DOHH2 (cell line): ENCODE results near the gene MACIR.

ENCODE experiments used
- H3F3A ChIP-seq: fragments of 200-600 bp; sonication (generic), shearing (Covaris generic); 2 replicates; pipeline ENCODE4 v1.6.0; 2016; ENCODE audit warnings: antibody characterized with exemption, mild to moderate bottlenecking; ENCODE audit not compliant: control insufficient read depth, insufficient read depth
- H3K27ac ChIP-seq: fragments of 200-600 bp; sonication (generic); 2 replicates; pipeline ENCODE4 v1.5.1; 2014; ENCODE audit warnings: low read depth, mild to moderate bottlenecking, low read length, moderate library complexity
- H3K27me3 ChIP-seq: fragments of 200-600 bp; sonication (generic); 2 replicates; pipeline ENCODE4 v1.6.1; 2014; ENCODE audit warnings: mild to moderate bottlenecking, low read length, mixed read lengths; ENCODE audit not compliant: control insufficient read depth
- H3K36me3 ChIP-seq: fragments of 200-600 bp; sonication (generic); 2 replicates; pipeline ENCODE4 v1.6.1; 2014; ENCODE audit warnings: mild to moderate bottlenecking, low read length, moderate library complexity, mixed read lengths; ENCODE audit not compliant: control insufficient read depth
- H3K4me1 ChIP-seq: fragments of 200-600 bp; sonication (generic); 2 replicates; pipeline ENCODE4 v1.6.1; 2014; ENCODE audit warnings: mild to moderate bottlenecking, low read length, mixed read lengths; ENCODE audit not compliant: control insufficient read depth
- H3K4me2 ChIP-seq: fragments of 200-600 bp; sonication (generic); 2 replicates; pipeline ENCODE4 v1.6.0; 2014; ENCODE audit warnings: mild to moderate bottlenecking, low read length, moderate library complexity
- H3K4me3 ChIP-seq: fragments of 200-600 bp; sonication (generic); 2 replicates; pipeline ENCODE4 v1.5.1; 2014; ENCODE audit warnings: mild to moderate bottlenecking, low read length, mixed read lengths
- H3K79me2 ChIP-seq: fragments of 200-600 bp; sonication (generic); 2 replicates; pipeline ENCODE4 v1.6.1; 2014; ENCODE audit warnings: mild to moderate bottlenecking, low read length, mixed read lengths; ENCODE audit not compliant: control insufficient read depth
- H3K9me2 ChIP-seq: fragments of 200-600 bp; sonication (generic); replicated peaks from 2 replicates; pipeline ENCODE4 v1.6.1; 2014; ENCODE audit warnings: mild to moderate bottlenecking, low read length, mixed read lengths; ENCODE audit not compliant: control insufficient read depth
- H3K9me3 ChIP-seq: fragments of 200-600 bp; sonication (generic); 2 replicates; pipeline ENCODE4 v1.6.1; 2014; ENCODE audit warnings: antibody characterized with exemption, low read length, mixed read lengths; ENCODE audit not compliant: control insufficient read depth, insufficient read depth
- H4K20me1 ChIP-seq: fragments of 200-600 bp; sonication (generic); 2 replicates; pipeline ENCODE4 v1.6.0; 2014; ENCODE audit warnings: low read depth, mild to moderate bottlenecking, antibody characterized with exemption, low read length, moderate library complexity; ENCODE audit not compliant: control insufficient read depth, insufficient read depth
- CTCF ChIP-seq: fragments of 200-600 bp; sonication (generic); IDR thresholded peaks from one replicate; pipeline ENCODE4 v1.5.1; 2014; ENCODE audit warnings: antibody characterized with exemption, mild to moderate bottlenecking, low read depth, low read length; ENCODE audit not compliant: poor library complexity, severe bottlenecking
- EZH2phosphoT487 ChIP-seq: fragments of 200-600 bp; sonication (generic); IDR thresholded peaks from 2 replicates; pipeline ENCODE4 v1.6.1; 2017; ENCODE audit warnings: borderline replicate concordance, mild to moderate bottlenecking, antibody characterized with exemption, low read length, moderate library complexity, mixed read lengths

The MACIR gene

GRCh38 chr5:103224118-103224893 is 34.3 kb upstream of the MACIR start:
- Histone ChIP-seq H3K9me3 (no peaks in the 10 kb centered on the region), H3K4me3 (no peak overlapping the region), H3K27ac (no peak overlapping the region), H3K27me3 (peaks cover 9% of the 10 kb centered on the region), H3K4me2 (peak overlapping the region; percentile 37), H3K36me3 (no peaks in the 10 kb centered on the region), H3K9me2 (no peaks in the 10 kb centered on the region), H3F3A (no peaks in the 10 kb centered on the region), H3K79me2 (no peaks in the 10 kb centered on the region), H3K4me1 (no peaks in the 10 kb centered on the region), H4K20me1 (no peaks in the 10 kb centered on the region)
- TF ChIP-seq CTCF = peak; percentile 71
- no peak for TF ChIP-seq EZH2phosphoT487

- no peaks in the 10 kb centered on the region for H3K4me1 ChIP-seq
- H3F3A ChIP-seq = no peaks in the 10 kb centered on the region
- H3K4me3 ChIP-seq = no peak overlapping the region
- no peaks in the 10 kb centered on the region for H4K20me1 ChIP-seq
- H3K27ac ChIP-seq = no peak overlapping the region
- no peak for TF ChIP-seq EZH2phosphoT487
- no peak for TF ChIP-seq CTCF
- no peak overlapping the region for H3K4me2 ChIP-seq
- no peaks in the 10 kb centered on the region for H3K36me3 ChIP-seq
- H3K79me2 ChIP-seq = no peaks in the 10 kb centered on the region
- peaks cover 9% of the 10 kb centered on the region for H3K27me3 ChIP-seq
- no peaks in the 10 kb centered on the region for H3K9me2 ChIP-seq
- no peaks in the 10 kb centered on the region for H3K9me3 ChIP-seq
Observed at GRCh38 chr5:103224894-103225246, 33.7 kb upstream of the MACIR start.

- no peaks in the 10 kb centered on the region for H3K9me3 ChIP-seq
- H3K4me3 ChIP-seq = no peak overlapping the region
- H3K79me2 ChIP-seq = no peaks in the 10 kb centered on the region
- peaks cover 12% of the 10 kb centered on the region for H3K27me3 ChIP-seq
- no peaks in the 10 kb centered on the region for H3K9me2 ChIP-seq
- H3K27ac ChIP-seq = no peak overlapping the region
- no peaks in the 10 kb centered on the region for H3K36me3 ChIP-seq
- no peaks in the 10 kb centered on the region for H3F3A ChIP-seq
- H4K20me1 ChIP-seq = no peaks in the 10 kb centered on the region
- TF ChIP-seq EZH2phosphoT487 (no peak), CTCF (no peak)
- H3K4me2 ChIP-seq = no peak overlapping the region
- H3K4me1 ChIP-seq = no peaks in the 10 kb centered on the region
Observed at GRCh38 chr5:103228061-103228460, 30.5 kb upstream of the MACIR start.
